ENCODE data around the gene IRS4. TPM values are rescaled to one million over a fixed set of nuclear protein-coding genes. Genes with fewer than 3 reads are reported as not detected.

IRS4 gene
- total and polyA plus RNA-seq, 7 donors: not detected

- Histone ChIP-seq H3K36me3 (ENCODE audit: insufficient read depth in 1 of 2, low read depth in 1 of 2) (no peaks in the 10 kb centered on the region), H3K4me1 (no peaks in the 10 kb centered on the region), H3K4me3 (no peak overlapping the region), H3K27ac (no peak overlapping the region), H3K27me3 (ENCODE audit: insufficient read depth in 3 of 3, low read length in 2 of 3) (peaks cover 0 to 91% (median 4%) of the 10 kb centered on the region in 3 donors), H3K9me3 (no peaks in the 10 kb centered on the region)
- no peak for TF ChIP-seq CTCF (IDR thresholded peaks at IDR 0.05)
- intact Hi-C loops (cut with DNase I): no loop called here
- ATAC-seq: no peak
- 24 to 29% (median 28%) methylated on average over 5 of the region's 5 CpGs for WGBS, 3 donors
- DNase-seq: no peak
Measured at GRCh38 chrX:108737754-108738153, 1.4 kb upstream of the IRS4 start.

- ATAC-seq: no peak
- no peaks in the 10 kb centered on the region for H3K9me3 ChIP-seq
- peaks cover 0 to 92% (median 8%) of the 10 kb centered on the region in 3 donors for H3K27me3 ChIP-seq (ENCODE audit: insufficient read depth in 3 of 3, low read length in 2 of 3)
- peak overlapping the region; percentile 57 for H3K4me3 ChIP-seq
- intact Hi-C loops (cut with DNase I): no loop called here
- WGBS, 3 donors: 1 to 30% (median 1%) methylated on average over 28 to 82 of the region's 82 CpGs
- DNase-seq: no peak
- H3K27ac ChIP-seq: no peak overlapping the region
- H3K36me3 ChIP-seq (ENCODE audit: insufficient read depth in 1 of 2, low read depth in 1 of 2): no peaks in the 10 kb centered on the region
- no peak for TF ChIP-seq CTCF (IDR thresholded peaks at IDR 0.05)
- H3K4me1 ChIP-seq: no peaks in the 10 kb centered on the region
Measured at GRCh38 chrX:108735679-108736508, 469 bp downstream of the IRS4 start.

GRCh38 chrX:108735091-108735678, 1.2 kb downstream of the IRS4 start:
- Histone ChIP-seq H3K4me3 (peak overlapping the region; percentile 57), H3K27ac (no peak overlapping the region), H3K27me3 (ENCODE audit: insufficient read depth in 3 of 3, low read length in 2 of 3) (peaks cover 0 to 98% (median 8%) of the 10 kb centered on the region in 3 donors), H3K9me3 (no peaks in the 10 kb centered on the region), H3K36me3 (ENCODE audit: insufficient read depth in 1 of 2, low read depth in 1 of 2) (no peaks in the 10 kb centered on the region), H3K4me1 (no peaks in the 10 kb centered on the region)
- no peak for ATAC-seq
- TF ChIP-seq CTCF (IDR thresholded peaks at IDR 0.05): no peak
- intact Hi-C loops (cut with DNase I): no loop called here
- 2 to 26% (median 4%) methylated on average over 30 to 36 of the region's 36 CpGs for WGBS, 3 donors
- no peak for DNase-seq

GRCh38 chrX:108734426-108734825, 1.9 kb downstream of the IRS4 start:
- intact Hi-C loops (cut with DNase I): no loop called here
- no peaks in the 10 kb centered on the region for H3K9me3 ChIP-seq
- no peaks in the 10 kb centered on the region for H3K36me3 ChIP-seq (ENCODE audit: insufficient read depth in 1 of 2, low read depth in 1 of 2)
- H3K4me1 ChIP-seq: no peaks in the 10 kb centered on the region
- H3K27ac ChIP-seq: no peak overlapping the region
- ATAC-seq (no peak), DNase-seq (no peak)
- no peak overlapping the region for H3K4me3 ChIP-seq
- WGBS, 3 donors: 58 to 72% (median 59%) methylated on average over 5 to 7 of the region's 7 CpGs
- TF ChIP-seq CTCF (IDR thresholded peaks at IDR 0.05): no peak
- peaks cover 0 to 97% (median 8%) of the 10 kb centered on the region in 3 donors for H3K27me3 ChIP-seq (ENCODE audit: insufficient read depth in 3 of 3, low read length in 2 of 3)
